HL-60 (cell line): ENCODE results near the gene SLC52A1.

Source experiments
- DNase-seq, 2 experiments: peaks; one replicate each; pipeline ENCODE4 v3.0.0-alpha.2; 2010 to 2020; ENCODE audit warnings: low read depth in 1 of 2, low spot score in 1 of 2
- H3K27ac ChIP-seq: fragments of 250-450 bp; sonication (Bioruptor Pico); replicated peaks from 2 replicates; pipeline ENCODE4 v1.5.1; 2020; ENCODE audit warnings: mild to moderate bottlenecking, moderate library complexity
- H3K27me3 ChIP-seq: fragments of 250-450 bp; sonication (Bioruptor Pico); 2 replicates; pipeline ENCODE4 v1.5.1; 2021; ENCODE audit warnings: mild to moderate bottlenecking, moderate library complexity; ENCODE audit not compliant: insufficient read depth, poor library complexity, severe bottlenecking
- H3K4me3 ChIP-seq: replicated peaks from 2 replicates; pipeline ENCODE4 v1.5.1; 2011; ENCODE audit warnings: mild to moderate bottlenecking, control low read depth, low read length; ENCODE audit not compliant: insufficient read depth
- CTCF ChIP-seq: IDR thresholded peaks from one replicate; pipeline ENCODE4 v1.5.1; 2011; ENCODE audit warnings: low read length, control low read depth, inconsistent platforms; ENCODE audit not compliant: insufficient read depth
- GABPA ChIP-seq: IDR thresholded peaks from 2 replicates; pipeline ENCODE4 v1.6.1; 2012; ENCODE audit warnings: low read depth
- POLR2AphosphoS5 ChIP-seq: IDR thresholded peaks from 2 replicates; pipeline ENCODE4 v1.6.1; 2012; ENCODE audit warnings: low read depth
- SPI1 ChIP-seq: IDR thresholded peaks from 2 replicates; pipeline ENCODE4 v1.6.1; 2012; ENCODE audit warnings: low read depth, mild to moderate bottlenecking, borderline replicate concordance
- long read RNA-seq: library from polyadenylated mRNA; unstranded; transcript quantifications from one replicate; pipeline ENCODE4 v2.0.0, GENCODE V29; 2020
- TF ChIP-seq, protein P1 (sequence below): IDR thresholded peaks from 2 replicates; pipeline ENCODE4 v1.6.1; 2012; ENCODE audit warnings: low read depth; ENCODE audit not compliant: insufficient replicate concordance

SLC52A1 gene
- long read RNA-seq = 0 reads

- Histone ChIP-seq H3K4me3 (no peak within 1 kb of the TSS), H3K27ac (no peak within 1 kb of the TSS), H3K27me3 (no peaks in the 10 kb centered on the region)
- TF ChIP-seq POLR2AphosphoS5 (no peak), CTCF (no peak), GABPA (no peak), SPI1 (no peak)
- TF ChIP-seq, protein P1, sequence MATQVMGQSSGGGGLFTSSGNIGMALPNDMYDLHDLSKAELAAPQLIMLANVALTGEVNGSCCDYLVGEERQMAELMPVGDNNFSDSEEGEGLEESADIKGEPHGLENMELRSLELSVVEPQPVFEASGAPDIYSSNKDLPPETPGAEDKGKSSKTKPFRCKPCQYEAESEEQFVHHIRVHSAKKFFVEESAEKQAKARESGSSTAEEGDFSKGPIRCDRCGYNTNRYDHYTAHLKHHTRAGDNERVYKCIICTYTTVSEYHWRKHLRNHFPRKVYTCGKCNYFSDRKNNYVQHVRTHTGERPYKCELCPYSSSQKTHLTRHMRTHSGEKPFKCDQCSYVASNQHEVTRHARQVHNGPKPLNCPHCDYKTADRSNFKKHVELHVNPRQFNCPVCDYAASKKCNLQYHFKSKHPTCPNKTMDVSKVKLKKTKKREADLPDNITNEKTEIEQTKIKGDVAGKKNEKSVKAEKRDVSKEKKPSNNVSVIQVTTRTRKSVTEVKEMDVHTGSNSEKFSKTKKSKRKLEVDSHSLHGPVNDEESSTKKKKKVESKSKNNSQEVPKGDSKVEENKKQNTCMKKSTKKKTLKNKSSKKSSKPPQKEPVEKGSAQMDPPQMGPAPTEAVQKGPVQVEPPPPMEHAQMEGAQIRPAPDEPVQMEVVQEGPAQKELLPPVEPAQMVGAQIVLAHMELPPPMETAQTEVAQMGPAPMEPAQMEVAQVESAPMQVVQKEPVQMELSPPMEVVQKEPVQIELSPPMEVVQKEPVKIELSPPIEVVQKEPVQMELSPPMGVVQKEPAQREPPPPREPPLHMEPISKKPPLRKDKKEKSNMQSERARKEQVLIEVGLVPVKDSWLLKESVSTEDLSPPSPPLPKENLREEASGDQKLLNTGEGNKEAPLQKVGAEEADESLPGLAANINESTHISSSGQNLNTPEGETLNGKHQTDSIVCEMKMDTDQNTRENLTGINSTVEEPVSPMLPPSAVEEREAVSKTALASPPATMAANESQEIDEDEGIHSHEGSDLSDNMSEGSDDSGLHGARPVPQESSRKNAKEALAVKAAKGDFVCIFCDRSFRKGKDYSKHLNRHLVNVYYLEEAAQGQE = no peak
- DNase-seq = no peak
Measured at GRCh38 chr17:5035315-5035714, at the start of gene SLC52A1. Gene SLC52A1, minus strand, starts transcription at chr17:5035426. Its CDS starts 820 bp downstream, at chr17:5034606.

DNA sequence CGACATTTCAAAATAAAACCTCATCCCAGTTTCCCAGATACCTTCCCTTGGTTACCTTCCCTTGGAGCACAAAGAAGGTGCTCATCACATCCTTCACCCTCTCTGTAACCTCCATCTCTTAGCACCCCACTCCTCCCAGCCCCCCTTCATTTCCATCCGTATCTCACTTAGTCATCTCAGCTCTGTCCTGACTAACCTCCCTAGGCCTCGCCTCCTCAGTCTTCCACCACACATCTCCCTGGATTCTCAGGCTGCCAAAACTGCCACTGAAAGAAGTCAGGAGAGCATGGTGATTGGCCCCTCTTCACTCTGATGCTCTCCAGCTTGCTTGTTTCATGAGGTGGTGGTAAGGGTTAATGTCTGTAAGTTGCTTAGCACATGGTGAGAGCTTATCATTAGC is 45.4 kb upstream of the SLC52A1 start:
- no peak for DNase-seq
- TF ChIP-seq POLR2AphosphoS5 (no peak), SPI1 (no peak), CTCF (no peak), GABPA (no peak)
- TF ChIP-seq, protein P1 = no peak
- Histone ChIP-seq H3K27ac (no peak overlapping the region), H3K4me3 (no peak overlapping the region), H3K27me3 (no peaks in the 10 kb centered on the region)

GRCh38 chr17:5078106-5079028 is 43.1 kb upstream of the SLC52A1 start, which contains the start of gene ZFP3:
Gene ZFP3, plus strand, starts transcription at chr17:5078467. Its CDS starts 13,038 bp downstream, at chr17:5091505.
- no peak for DNase-seq
- H3K4me3 ChIP-seq = no peak within 1 kb of the TSS
- TF ChIP-seq, protein P1 = no peak
- TF ChIP-seq POLR2AphosphoS5 = no peak
- no peak for TF ChIP-seq SPI1
- no peak for TF ChIP-seq CTCF
- no peaks in the 10 kb centered on the region for H3K27me3 ChIP-seq
- no peak within 1 kb of the TSS for H3K27ac ChIP-seq
